Measurements from ENCODE around the gene CMTM8.
"Not testable (repeated sequence)": the region's sequence is repeated elsewhere in the genome, so short reads cannot be mapped to it uniquely, and the experiment has no call there.

The CMTM8 gene

DNA sequence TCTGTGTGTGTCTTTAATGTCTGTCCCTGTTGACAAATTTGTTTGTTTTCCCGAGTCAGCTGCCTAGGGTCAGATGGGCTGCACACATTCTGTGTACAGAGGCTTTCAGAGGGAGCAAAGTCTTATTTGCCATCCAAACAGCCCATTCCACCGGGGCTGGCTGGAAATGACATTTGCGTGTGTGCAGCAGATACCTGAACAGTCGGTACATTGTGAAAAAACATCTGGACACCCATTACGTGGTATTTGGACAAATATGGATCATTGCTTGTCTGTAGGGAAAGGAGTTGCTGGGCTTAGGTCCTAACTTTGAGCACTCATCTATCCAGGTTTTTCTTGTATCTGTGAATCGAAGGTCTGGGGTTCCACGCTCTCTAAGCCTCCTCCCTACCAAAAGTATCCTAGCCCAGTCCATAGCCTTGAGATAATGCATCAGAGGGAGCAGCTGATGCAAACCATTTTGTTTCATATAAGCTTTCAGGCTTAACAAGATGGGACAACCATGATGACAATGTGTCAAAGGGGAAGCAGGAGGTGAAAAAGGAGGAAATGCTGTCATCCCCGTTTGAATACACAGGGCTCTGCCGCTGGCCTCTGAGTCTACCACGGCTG is 22.2 kb upstream of the CMTM8 start:
- no peak for DNase-seq
- no peak for TF ChIP-seq GATA1 (IDR thresholded peaks at IDR 0.05; ENCODE audit: low read depth, low read length)
- TF ChIP-seq POLR2A (IDR thresholded peaks at IDR 0.05; ENCODE audit: low read length), result no peak

- no peak for TF ChIP-seq GATA1 (IDR thresholded peaks at IDR 0.05; ENCODE audit: low read depth, low read length)
- TF ChIP-seq POLR2A (IDR thresholded peaks at IDR 0.05; ENCODE audit: low read length), result no peak
- DNase-seq, result no peak
Measured at GRCh38 chr3:32217339-32217738, 21.1 kb upstream of the CMTM8 start.

DNA sequence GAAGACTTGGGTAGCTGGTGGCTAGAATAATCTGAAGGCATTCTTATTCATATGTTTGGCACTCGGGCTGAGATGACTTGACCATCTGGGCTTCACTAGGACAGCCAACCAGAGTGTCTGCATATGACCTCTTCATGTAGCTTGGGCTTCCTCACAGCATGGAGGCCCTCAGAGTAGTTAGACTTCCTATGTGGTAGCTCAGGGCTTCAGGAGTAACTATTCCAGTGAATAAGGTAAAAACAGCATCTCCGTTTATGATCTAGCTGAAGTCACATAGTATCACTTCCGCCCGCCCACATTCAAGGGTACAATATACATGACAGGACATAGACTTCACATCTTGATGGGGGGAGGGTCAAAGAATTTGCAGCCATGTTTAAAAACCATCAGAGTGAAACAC is 18.9 kb upstream of the CMTM8 start:
- TF ChIP-seq GATA1 (IDR thresholded peaks at IDR 0.05; ENCODE audit: low read depth, low read length) (no peak), POLR2A (IDR thresholded peaks at IDR 0.05; ENCODE audit: low read length) (no peak)
- no peak for DNase-seq

GRCh38 chr3:32220006-32220405 is 18.5 kb upstream of the CMTM8 start:
- DNase-seq, result no peak

DNA sequence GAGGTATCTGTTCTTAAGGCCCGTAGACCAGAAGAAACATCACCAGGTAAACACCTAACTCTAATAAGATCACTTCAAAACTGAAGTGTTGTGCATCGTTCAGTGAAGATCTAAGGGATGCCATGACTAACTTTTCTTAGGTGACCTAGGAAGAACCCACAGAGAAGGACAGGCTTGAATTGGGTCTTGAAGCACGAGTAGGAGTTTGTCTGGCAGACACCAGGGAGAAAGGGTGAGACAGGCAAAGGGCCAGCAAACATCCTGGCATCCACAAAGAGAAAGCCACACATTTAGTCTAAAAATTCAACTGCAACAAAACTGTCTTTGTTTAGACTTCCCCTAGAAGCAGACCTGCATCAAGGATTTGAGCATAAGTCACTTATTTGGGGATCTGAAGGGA is 15.5 kb upstream of the CMTM8 start:
- DNase-seq, result no peak
- TF ChIP-seq GATA1 (IDR thresholded peaks at IDR 0.05; ENCODE audit: low read depth, low read length) (no peak), POLR2A (IDR thresholded peaks at IDR 0.05; ENCODE audit: low read length) (no peak)

More at GRCh38 chr3:32220006-32220405, 18.5 kb upstream of the CMTM8 start:
- TF ChIP-seq POLR2A (IDR thresholded peaks at IDR 0.05; ENCODE audit: low read length) (no peak), GATA1 (IDR thresholded peaks at IDR 0.05; ENCODE audit: low read depth, low read length) (no peak)

DNA sequence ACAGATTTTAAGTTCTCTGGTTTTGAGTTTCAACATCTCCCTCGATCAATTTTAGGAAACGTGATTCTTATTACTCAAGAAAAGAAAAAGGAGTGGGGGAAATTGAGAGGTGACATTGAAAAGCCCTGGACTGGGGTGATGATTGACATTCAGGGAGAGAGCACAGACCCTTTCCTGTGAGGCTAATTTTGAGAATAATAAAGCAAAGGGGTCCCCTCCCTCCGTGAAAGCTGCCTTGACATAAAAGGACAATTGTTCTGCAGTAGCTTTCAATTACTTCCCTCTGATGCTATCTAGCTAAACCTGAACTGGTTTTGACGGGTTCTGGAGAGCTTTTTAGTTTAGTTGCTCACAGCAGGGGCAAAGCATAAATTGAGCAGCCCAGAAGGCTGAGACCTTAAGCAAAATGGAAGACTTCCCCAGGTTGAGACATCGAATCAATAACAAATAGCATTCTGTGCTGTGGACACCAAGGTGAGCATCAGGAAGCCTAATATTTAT is 14.4 kb upstream of the CMTM8 start:
- DNase-seq, result no peak
- TF ChIP-seq POLR2A (IDR thresholded peaks at IDR 0.05; ENCODE audit: low read length) (no peak), GATA1 (IDR thresholded peaks at IDR 0.05; ENCODE audit: low read depth, low read length) (no peak)

GRCh38 chr3:32226875-32227500 is 11.5 kb upstream of the CMTM8 start:
- no peak for TF ChIP-seq POLR2A (IDR thresholded peaks at IDR 0.05; ENCODE audit: low read length)
- no peak for TF ChIP-seq GATA1 (IDR thresholded peaks at IDR 0.05; ENCODE audit: low read depth, low read length)
- no peak for DNase-seq

GRCh38 chr3:32228743-32229142 is 9.7 kb upstream of the CMTM8 start:
- DNase-seq, result not testable (repeated sequence)

DNA sequence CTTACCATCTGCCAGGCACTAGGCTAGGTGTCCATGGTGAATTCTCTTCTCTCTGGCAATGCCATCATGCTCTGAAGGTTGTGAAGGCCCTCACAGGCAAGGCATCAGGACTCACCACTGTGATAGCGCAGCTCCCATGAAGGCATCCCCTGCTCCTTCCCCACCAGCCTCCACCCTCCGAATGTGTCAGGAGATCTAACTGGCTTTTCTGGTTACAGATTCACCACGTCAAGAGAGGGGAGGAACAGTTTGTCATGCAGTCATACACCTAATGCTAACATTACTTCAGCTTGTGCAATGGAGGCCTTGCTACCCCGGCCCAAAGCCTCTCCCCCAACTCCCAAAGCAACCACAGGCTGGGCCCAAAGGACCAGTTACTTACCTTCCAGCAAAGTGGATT is 8.9 kb upstream of the CMTM8 start:
- TF ChIP-seq POLR2A (IDR thresholded peaks at IDR 0.05; ENCODE audit: low read length) (no peak), GATA1 (IDR thresholded peaks at IDR 0.05; ENCODE audit: low read depth, low read length) (no peak)
- no peak for DNase-seq

DNA sequence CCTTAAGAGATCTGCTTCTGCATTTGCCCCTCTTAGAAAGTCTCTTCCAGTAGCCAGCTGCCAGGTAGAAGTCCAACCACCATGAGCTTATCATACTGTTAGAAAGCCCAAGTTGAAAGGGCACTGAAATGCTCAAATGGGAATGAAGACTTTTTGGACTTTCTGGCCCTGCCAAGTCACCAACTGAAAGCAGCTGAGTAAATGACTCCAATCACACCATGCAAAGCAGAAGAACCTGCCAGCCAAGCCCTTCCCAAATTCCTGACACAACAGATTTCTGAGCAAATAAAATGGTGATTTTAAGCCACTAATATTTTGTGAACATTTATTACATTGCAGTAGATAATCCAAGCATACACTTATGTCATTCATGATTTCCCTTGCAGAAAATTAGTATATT is 2.1 kb upstream of the CMTM8 start:
- no peak for TF ChIP-seq POLR2A (IDR thresholded peaks at IDR 0.05; ENCODE audit: low read length)
- TF ChIP-seq GATA1 (IDR thresholded peaks at IDR 0.05; ENCODE audit: low read depth, low read length), result no peak

GRCh38 chr3:32237670-32238452 is 619 bp upstream of the CMTM8 start:
- no peak for TF ChIP-seq GATA1 (IDR thresholded peaks at IDR 0.05; ENCODE audit: low read depth, low read length)
- peak in 1 of 2 experiments; percentile 16 for DNase-seq

More for the DNA sequence above, 2.1 kb upstream of the CMTM8 start:
- no peak for DNase-seq

GRCh38 chr3:32239307-32240158 is 1.1 kb downstream of the CMTM8 start:
- peak in 1 of 2 experiments; percentile 19 for DNase-seq
- TF ChIP-seq GATA1 (IDR thresholded peaks at IDR 0.05; ENCODE audit: low read depth, low read length), result no peak
- no peak for TF ChIP-seq POLR2A (IDR thresholded peaks at IDR 0.05; ENCODE audit: low read length)

- DNase-seq, result peak; percentile 43 to 53
- TF ChIP-seq GATA1 (IDR thresholded peaks at IDR 0.05; ENCODE audit: low read depth, low read length), result no peak
- TF ChIP-seq POLR2A (IDR thresholded peaks at IDR 0.05; ENCODE audit: low read length), result no peak
Measured at GRCh38 chr3:32240159-32240545, 1.7 kb downstream of the CMTM8 start.

- TF ChIP-seq GATA1 (IDR thresholded peaks at IDR 0.05; ENCODE audit: low read depth, low read length), result no peak
- no peak for TF ChIP-seq POLR2A (IDR thresholded peaks at IDR 0.05; ENCODE audit: low read length)
- DNase-seq, result no peak
Measured at GRCh38 chr3:32241100-32241499, 2.6 kb downstream of the CMTM8 start.
